HG03378 (cell line): Measurements from ENCODE around the gene ARHGAP32.
"Not testable (repeated sequence)": the region's sequence is repeated elsewhere in the genome, so short reads cannot be mapped to it uniquely, and the experiment has no call there.

Experiments
- ATAC-seq: cut with Tn5 transposase; IDR thresholded peaks from one replicate; pipeline ENCODE4 v1.9.1; 2021; ENCODE audit warnings: mild to moderate bottlenecking, moderate library complexity; ENCODE audit not compliant: unreplicated experiment

ARHGAP32 gene

DNA sequence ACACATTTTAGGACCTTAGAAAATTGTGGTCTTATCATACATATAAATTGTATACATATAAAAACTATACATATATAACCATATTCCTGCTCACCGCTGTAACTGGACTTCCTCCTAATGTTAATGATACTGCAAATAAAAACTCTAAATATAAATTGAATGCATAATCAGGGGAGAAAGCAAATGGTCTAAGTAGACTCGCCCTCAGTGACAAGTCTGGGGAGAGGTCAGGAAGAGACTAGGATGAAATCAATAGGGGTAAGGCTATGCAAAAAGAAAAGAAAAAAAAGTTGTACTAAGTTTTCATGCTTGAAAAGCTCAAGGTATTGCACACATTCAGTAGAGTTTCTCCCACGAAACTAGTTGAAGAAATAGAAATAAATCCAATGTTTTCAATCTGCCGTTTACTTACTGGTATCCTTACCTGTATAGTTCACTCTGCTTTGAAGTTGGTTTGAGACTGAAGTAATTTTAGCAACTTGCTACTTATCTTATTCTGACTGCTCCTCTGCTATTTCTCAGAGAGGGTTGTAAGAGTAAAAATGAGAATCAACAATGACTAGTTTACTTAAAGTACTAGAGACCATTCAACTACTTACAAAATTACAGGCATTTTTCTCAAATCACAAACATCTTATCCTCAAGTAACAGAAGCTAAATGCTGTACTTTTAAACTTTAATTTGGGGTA, 12.2 kb upstream of the ARHGAP32 start:
- ATAC-seq, result no peak

GRCh38 chr11:129202646-129203045, 10.5 kb upstream of the ARHGAP32 start:
- ATAC-seq, result no peak

DNA sequence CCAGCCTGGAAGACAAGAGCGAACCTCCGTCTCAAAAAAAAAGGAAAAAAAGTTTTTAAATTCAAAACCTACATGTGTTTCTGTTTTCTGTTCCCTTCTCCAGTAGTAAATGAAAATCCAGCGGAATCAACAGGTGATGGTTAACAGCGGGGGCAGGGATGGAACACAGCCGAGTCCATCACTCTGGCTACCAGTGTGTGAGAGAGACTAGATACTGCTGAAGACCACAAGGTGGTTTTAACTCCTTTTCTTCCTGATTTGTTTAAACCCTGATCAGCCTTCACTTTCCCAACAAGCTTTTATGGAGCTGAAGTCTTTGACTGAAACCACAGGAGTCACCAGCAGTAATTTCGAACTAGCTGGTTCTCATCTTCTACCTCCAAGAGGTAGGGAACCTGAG, 3.6 kb upstream of the ARHGAP32 start:
- no peak for ATAC-seq

GRCh38 chr11:129191649-129192048, 476 bp downstream of the ARHGAP32 start:
- no peak for ATAC-seq

DNA sequence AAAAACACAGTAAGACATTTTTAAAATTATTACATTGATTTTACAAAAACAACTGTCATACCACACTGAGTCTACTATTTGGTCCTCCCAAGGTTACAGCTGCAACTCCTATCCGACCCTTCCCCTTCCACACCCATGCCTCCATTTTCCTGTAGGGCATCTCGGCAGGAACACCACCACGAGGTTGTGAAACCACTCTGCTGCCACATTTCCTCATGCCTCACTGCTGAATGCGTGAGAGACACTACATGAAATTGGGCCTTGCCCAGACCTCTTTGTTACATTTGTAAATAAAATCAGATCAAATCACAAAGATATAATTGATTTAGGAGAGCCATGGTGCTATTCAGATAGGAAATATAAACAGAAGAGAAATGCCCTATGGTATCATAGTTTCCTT, 2.0 kb downstream of the ARHGAP32 start:
- ATAC-seq, result no peak

- ATAC-seq, result no peak
Observed at GRCh38 chr11:129189646-129190045, 2.5 kb downstream of the ARHGAP32 start.

DNA sequence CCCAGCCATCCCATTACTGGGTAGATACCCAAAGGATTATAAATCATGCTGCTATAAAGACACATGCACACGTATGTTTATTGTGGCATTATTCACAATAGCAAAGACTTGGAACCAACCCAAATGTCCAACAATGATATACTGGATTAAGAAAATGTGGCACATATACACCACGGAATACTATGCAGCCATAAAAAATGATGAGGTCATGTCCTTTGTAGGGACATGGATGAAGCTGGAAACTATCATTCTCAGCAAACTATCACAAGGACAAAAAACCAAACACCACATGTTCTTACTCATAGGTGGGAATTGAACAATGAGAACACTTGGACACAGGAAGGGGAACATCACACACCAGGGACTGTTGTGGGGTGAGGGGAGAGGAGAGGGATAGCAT, 7.0 kb downstream of the ARHGAP32 start:
- not testable (repeated sequence) for ATAC-seq

DNA sequence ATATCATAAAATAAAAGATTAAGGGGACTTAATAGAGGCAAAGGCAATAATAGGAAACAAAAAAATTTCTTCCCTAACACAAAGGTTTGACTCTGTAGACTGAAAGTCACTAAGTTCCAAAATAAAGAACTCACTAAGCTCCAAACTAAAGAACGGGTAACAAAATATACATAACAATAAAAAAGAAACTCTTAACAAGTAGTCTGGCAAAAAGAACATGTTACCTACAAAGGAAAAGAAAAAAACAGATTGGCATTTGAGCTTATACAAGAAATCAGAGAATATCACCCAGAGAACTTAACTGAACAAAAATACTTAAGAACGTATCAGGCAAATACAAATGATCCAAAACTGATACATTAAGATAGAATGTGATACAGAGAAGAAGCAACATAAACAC, 7.5 kb downstream of the ARHGAP32 start:
- no peak for ATAC-seq

GRCh38 chr11:129167315-129167714, 24.8 kb downstream of the ARHGAP32 start:
- no peak for ATAC-seq

DNA sequence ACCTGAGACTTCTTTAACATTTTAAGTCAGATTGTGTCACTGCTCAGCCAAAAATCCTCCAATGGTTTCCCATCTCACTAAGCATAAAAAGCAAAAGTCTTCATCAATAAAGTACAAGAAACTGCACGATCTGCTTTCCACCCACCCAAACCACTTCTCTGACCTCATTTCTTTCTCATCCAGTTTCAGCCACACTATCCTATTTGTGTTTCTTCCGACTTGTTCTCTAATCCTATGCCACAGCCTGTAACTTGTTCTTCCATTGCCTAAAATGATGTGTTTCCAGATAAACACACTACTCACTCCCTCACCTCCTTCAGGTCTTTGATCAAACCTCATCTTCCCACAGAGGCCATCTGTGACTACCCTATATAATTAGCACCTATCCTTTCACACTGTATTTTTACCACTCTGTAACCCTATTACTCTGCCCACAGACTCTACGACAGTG, 28.4 kb downstream of the ARHGAP32 start:
- ATAC-seq, result no peak

DNA sequence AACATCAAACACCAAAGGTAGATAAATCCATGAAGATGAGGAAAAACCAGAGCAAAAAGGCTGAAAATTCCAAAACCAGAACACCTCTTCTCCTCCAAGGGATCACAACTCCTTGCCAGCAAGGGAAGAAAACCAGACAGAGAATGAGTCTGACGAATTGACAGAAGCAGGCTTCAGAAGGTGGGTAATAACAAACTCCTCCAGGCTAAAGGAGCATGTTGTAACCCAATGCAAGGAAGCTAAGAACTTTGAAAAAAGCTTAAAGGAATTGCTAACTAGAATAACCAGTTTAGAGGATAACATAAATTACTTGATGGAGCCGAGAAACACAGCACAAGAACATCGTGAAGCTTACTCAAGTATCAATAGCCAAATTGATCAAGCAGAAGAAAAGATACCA, 35.0 kb downstream of the ARHGAP32 start:
- ATAC-seq, result not testable (repeated sequence)

- no peak for ATAC-seq
Observed at GRCh38 chr11:129155745-129156144, 36.4 kb downstream of the ARHGAP32 start.

GRCh38 chr11:129148487-129148886, 43.6 kb downstream of the ARHGAP32 start:
- ATAC-seq, result no peak

DNA sequence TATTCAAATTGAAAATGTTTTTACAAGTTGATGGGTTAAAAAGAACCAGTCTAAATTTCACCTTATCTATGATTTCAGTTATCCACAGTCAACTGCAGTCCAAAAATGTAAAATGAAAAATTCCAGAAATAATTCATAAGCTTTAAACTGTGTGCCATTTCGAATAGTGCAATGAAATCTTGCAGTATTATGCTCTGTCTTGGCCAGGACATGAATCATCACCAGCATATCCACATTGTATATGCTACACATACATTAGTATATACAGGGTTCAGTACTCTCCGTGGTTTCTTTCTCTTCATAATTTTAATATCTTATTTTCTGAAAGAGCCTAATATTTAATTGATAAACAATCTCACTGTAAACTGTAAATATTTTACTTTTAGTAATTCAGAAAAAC, 45.9 kb downstream of the ARHGAP32 start:
- no peak for ATAC-seq

GRCh38 chr11:129145276-129145675, 46.8 kb downstream of the ARHGAP32 start:
- ATAC-seq, result no peak

- no peak for ATAC-seq
Observed at GRCh38 chr11:129144256-129144655, 47.9 kb downstream of the ARHGAP32 start.

DNA sequence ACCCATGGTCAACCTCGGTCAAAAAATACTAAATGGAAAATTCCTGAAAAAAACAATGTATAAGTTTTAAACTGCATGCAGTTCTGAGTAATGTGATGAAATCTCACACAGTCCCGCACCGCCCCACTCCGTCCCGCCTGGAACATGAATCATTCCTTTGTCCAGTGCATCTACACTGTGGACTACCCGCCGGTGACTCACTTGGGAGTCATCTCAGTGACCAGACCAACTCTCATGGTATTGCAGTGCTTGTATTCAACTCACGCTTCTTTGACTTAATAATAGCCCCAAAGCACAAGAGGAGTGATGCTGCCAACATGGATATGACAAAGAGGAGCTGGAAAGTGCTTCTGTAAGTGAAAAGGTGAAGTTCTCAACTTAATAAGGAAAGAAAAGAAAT, 48.8 kb downstream of the ARHGAP32 start:
- no peak for ATAC-seq

DNA sequence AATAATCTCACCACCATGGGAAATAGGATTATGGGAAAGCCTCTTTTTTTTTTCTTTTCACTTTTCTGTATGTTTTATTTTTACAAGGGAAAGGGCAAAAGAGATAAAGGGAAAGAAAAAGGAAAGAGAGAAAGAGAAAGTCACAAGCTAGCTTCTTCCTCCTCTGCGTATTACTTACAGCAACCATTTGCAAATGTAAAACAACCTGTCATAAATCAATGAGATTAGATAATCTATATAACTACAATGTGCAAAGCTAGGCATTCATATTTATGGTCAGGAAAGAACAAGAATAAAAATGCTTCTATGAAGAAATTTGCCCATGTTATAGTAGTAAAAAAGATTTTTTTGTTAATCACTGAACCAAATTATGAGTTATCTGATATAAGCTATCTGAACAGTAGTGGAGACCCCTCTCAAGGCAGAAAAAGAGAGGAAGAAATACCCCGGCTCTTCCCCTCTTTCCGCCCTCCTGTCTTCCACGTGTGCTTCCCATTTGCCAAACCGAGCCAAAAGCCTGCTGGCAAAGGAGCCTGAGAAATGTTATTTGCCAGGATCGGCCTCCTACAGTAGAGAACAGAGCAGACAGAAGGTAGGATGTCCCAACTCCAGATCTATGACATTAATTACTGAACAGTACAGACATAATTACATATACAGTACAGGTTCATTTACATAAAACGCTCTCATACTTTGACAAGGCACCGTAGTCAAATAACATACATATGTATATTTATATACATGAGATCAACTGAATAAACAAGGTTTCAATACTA, 50.2 kb downstream of the ARHGAP32 start:
- ATAC-seq, result no peak

DNA sequence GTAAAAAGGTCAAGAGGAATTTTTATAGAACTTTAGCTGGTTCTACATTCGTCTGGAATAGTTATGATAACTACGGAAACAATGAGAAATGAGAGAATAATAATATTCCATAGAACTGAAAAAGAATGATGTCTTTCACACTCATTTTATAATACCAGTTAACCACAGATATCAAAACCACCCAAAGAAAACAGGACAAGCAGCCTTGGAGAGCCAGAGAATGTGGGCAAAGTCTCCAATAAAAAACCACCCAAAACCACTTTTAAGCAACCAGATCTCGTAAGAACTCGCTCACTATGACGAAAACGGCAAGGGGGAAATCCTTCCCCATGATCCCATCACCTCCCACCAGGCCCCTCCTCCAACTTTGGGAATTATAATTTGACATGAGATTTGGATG, 60.8 kb downstream of the ARHGAP32 start:
- ATAC-seq, result no peak

DNA sequence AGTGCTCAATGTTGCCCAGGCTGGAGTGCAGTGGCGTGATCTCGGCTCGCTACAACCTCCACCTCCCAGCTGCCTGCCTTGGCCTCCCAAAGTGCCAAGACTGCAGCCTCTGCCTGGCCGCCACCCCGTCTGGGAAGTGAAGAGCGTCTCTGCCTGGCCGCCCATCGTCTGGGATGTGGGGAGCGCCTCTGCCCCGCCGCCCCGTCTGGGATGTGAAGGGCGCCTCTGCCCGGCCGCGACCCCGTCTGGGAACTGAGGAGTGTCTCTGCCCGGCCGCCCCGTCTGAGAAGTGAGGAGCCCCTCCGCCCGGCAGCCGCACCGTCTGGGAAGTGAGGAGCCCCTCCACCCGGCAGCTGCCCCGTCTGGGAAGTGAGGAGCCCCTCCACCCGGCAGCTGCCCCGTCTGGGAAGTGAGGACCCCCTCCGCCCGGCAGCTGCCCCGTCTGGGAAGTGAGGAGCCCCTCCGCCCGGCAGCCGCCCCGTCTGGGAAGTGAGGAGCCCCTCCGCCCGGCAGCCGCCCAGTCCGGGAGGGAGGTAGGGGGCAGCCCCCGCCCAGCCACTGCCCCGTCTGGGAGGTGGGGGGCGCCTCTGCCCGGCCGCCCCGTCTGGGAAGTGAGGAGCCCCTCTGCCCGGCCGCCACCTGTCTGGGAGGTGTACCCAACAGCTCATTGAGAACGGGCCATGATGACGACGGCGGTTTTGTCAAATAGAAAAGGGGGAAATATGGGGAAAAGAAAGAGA, 63.1 kb downstream of the ARHGAP32 start:
- ATAC-seq, result not testable (repeated sequence)

GRCh38 chr11:129119036-129119435, 73.1 kb downstream of the ARHGAP32 start:
- ATAC-seq, result no peak
